NB4 (cell line): ENCODE results near the gene SLC35B2.

ENCODE experiments used
- DNase-seq: peaks from one replicate; pipeline ENCODE4 v3.0.0; 2010; ENCODE audit warnings: low read depth
- H3K4me3 ChIP-seq: one replicate; pipeline ENCODE4 v1.5.1; 2011; ENCODE audit warnings: mild to moderate bottlenecking, low read depth, low read length, moderate library complexity
- MYC ChIP-seq: IDR thresholded peaks from 2 replicates; pipeline ENCODE4 v1.6.1; 2011; ENCODE audit warnings: low read depth, low read length
- POLR2A ChIP-seq: IDR thresholded peaks from 2 replicates; pipeline ENCODE4 v1.6.1; 2011; ENCODE audit warnings: mild to moderate bottlenecking; ENCODE audit not compliant: insufficient read length; ENCODE audit errors: extremely low read depth
- TF ChIP-seq, protein P1 (sequence below): IDR thresholded peaks from 2 replicates; pipeline ENCODE4 v1.6.1; 2011; ENCODE audit warnings: low read depth, low read length
- TF ChIP-seq, protein P2 (sequence below): IDR thresholded peaks from one replicate; pipeline ENCODE4 v1.5.1; 2012; ENCODE audit warnings: low read depth, low read length

Gene SLC35B2

DNA sequence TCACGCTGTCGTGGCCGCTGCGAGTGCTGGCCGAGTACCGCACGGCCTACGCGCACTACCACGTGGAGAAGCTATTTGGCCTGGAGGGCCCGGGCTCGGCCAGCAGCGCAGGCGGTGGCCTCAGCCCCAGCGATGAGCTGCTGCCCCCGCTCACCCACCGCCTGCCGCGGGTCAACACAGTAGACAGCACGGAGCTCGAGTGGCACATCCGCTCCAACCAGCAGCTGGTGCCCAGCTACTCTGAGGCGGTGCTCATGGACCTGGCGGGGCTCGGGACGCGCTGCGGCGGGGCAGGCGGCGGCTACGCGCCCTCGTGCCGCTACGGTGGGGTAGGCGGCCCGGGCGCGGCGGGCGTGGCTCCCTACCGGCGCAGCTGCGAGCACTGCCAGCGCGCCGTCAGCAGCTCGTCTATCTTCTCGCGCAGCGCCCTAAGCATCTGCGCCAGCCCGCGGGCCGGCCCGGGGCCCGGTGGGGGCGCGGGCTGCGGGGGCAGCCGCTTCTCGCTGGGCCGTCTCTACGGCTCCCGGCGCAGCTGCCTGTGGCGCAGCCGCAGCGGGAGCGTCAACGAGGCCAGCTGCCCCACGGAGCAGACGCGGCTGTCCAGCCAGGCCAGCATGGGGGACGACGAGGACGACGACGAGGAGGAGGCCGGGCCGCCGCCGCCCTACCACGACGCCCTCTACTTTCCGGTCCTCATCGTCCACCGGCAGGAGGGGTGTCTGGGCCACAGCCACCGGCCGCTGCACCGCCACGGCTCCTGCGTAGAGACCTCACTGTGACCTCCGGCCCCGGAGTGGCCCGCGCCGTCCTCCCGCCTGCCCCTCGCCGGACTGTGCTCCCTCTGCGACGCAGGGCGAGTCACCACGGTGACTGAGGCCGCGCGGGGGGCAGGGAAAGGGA, 18.7 kb upstream of the SLC35B2 start:
- TF ChIP-seq, protein P1, sequence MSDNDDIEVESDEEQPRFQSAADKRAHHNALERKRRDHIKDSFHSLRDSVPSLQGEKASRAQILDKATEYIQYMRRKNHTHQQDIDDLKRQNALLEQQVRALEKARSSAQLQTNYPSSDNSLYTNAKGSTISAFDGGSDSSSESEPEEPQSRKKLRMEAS, result no peak
- no peak for TF ChIP-seq POLR2A
- TF ChIP-seq, protein P2, sequence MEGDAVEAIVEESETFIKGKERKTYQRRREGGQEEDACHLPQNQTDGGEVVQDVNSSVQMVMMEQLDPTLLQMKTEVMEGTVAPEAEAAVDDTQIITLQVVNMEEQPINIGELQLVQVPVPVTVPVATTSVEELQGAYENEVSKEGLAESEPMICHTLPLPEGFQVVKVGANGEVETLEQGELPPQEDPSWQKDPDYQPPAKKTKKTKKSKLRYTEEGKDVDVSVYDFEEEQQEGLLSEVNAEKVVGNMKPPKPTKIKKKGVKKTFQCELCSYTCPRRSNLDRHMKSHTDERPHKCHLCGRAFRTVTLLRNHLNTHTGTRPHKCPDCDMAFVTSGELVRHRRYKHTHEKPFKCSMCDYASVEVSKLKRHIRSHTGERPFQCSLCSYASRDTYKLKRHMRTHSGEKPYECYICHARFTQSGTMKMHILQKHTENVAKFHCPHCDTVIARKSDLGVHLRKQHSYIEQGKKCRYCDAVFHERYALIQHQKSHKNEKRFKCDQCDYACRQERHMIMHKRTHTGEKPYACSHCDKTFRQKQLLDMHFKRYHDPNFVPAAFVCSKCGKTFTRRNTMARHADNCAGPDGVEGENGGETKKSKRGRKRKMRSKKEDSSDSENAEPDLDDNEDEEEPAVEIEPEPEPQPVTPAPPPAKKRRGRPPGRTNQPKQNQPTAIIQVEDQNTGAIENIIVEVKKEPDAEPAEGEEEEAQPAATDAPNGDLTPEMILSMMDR, result no peak
- TF ChIP-seq MYC, result no peak
- H3K4me3 ChIP-seq, result no peak overlapping the region
- no peak for DNase-seq

DNA sequence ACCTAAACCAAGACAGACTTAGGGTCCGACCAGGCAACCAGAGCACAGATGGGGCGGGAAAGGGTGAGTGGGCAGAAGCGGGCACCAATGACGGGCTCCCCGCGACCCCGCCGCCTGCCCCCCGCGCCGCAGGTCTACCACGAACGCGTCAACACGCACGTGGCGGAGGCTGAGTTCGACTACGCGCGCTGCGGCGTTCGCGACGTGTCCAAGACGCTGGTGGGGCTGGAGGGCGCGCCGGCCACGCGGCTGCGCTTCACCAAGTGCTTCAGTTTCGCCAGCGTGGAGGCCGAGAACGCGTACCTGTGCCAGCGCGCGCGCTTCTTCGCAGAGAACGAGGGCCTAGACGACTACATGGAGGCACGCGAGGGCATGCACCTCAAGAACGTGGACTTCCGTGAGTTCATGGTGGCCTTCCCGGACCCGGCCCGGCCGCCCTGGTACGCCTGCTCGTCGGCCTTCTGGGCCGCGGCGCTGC, 18.0 kb upstream of the SLC35B2 start:
- TF ChIP-seq POLR2A, result no peak
- TF ChIP-seq, protein P2, result no peak
- TF ChIP-seq, protein P1, result no peak
- no peak for TF ChIP-seq MYC
- DNase-seq, result no peak
- H3K4me3 ChIP-seq, result no peak overlapping the region

DNA sequence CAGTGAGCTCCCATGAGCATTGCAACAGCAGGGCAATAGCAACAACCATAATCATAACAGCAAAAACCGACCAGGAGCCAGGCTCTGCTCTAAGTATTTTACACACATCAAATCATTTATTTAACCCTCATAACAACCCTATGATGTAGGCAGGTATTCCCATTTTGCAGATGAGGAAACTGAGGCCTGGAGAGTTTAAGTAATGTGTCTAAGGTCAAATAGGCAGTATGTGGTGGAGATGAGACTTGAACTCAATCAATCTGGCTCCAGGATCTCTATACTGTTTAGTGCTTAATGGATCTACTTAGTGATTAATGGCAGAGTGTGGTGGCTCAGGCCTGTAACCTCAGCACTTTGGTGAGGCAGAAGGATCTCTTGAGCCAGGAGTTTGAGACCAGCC, 16.3 kb upstream of the SLC35B2 start:
- TF ChIP-seq, protein P2, result no peak
- TF ChIP-seq, protein P1, result no peak
- no peak for TF ChIP-seq MYC
- no peak for TF ChIP-seq POLR2A
- H3K4me3 ChIP-seq, result no peak overlapping the region
- no peak for DNase-seq

DNA sequence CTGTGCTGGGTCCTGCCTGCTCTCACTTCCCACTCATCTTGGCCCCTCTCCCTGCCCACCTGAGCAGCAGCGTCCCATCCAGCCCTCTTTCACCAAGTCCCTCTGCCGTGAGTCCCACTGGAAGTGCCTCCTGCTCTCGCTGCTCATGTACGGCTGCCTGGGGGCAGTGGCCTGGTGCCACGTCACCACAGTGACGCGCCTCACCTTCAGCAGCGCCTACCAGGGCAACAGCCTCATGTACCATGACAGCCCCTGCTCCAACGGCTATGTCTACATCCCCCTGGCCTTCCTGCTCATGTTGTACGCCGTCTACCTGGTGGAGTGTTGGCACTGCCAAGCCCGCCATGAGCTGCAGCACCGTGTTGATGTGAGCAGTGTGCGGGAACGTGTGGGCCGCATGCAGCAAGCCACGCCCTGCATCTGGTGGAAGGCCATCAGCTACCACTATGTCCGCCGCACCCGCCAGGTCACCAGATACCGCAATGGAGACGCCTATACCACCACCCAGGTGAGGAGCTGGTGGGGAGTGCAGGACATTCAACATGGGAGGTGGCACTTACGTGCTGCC, 15.8 kb upstream of the SLC35B2 start:
- no peak for TF ChIP-seq POLR2A
- no peak for TF ChIP-seq MYC
- TF ChIP-seq, protein P2, result no peak
- TF ChIP-seq, protein P1, result no peak
- H3K4me3 ChIP-seq, result no peak overlapping the region
- DNase-seq, result no peak

DNA sequence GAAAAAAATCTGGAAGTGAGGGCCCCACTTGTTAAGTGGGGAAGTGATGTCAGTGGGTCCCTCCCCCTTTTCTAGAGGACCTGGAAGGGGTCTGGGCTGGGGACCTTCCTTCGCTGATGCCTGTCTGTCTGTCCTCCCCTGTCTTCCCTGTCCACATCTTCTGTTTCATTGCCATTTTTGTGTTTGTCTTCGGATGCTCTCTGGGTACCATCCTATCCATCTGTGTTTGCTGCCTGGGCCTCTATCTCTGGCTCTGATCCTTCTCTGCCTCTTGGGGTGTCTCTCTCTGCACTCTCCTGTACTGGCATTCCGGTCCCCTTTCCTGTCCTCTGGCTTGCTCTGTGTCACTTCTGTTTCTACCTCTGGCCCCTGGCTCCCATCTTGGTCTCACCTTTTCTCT, 15.2 kb upstream of the SLC35B2 start:
- TF ChIP-seq MYC (no peak), POLR2A (no peak)
- TF ChIP-seq, protein P1, result no peak
- TF ChIP-seq, protein P2, result no peak
- no peak overlapping the region for H3K4me3 ChIP-seq
- DNase-seq, result no peak
